Endothelial cell of umbilical vein (primary cell): ENCODE measurements around the gene KAT8. TPM values are rescaled to one million over a fixed set of nuclear protein-coding genes. Genes with fewer than 3 reads are reported as not detected.
A peak's percentile ranks its signal among the peaks of the same experiment; 100 is the strongest.
"Not testable (repeated sequence)": the region's sequence is repeated elsewhere in the genome, so short reads cannot be mapped to it uniquely, and the experiment has no call there.

Source experiments
- BruUV-seq: library from RNA; stranded (reverse); fragments of 400-500 nt; replicated peaks from 2 replicates; lab custom pipeline; 2021; lab: Mats Ljungman, UMichigan
- CTCF ChIA-PET: fragments of 300-600, 350-600 bp; sonication (Branson Sonifier 250); formaldehyde crosslinking; loops from one replicate; lab custom pipeline; 2021; ENCODE audit warnings: antibody characterized with exemption, inconsistent platforms; lab: Charles Lee
- POLR2A ChIA-PET: fragments of 300-600, 350-600 bp; sonication (Branson Sonifier 250); formaldehyde crosslinking; loops from one replicate; lab custom pipeline; 2021; ENCODE audit warnings: antibody characterized with exemption, inconsistent platforms; lab: Charles Lee
- DNase-seq: peaks from one replicate; pipeline ENCODE4 v3.0.0-alpha.2; 2011; ENCODE audit warnings: low read depth, low spot score
- FAIRE-seq: peaks from 2 replicates; lab custom pipeline; 2011; peaks lifted over from hg19 to GRCh38; lab: Jason Lieb, UNC
- H2AFZ ChIP-seq: 2 replicates; pipeline ENCODE4 v1.6.0; 2012; ENCODE audit warnings: low read depth, low read length, control low read depth, inconsistent platforms
- H3K27ac ChIP-seq: 2 replicates; pipeline ENCODE4 v1.5.1; 2011; ENCODE audit warnings: low read depth, mild to moderate bottlenecking, control low read depth, low read length, moderate library complexity; ENCODE audit not compliant: insufficient read depth
- H3K27me3 ChIP-seq, 2 experiments: 2 replicates each; pipeline versions ENCODE4 v1.6.0 to v1.6.1; 2011; ENCODE audit warnings: low read length in 2 of 2, mixed read lengths in 1 of 2; ENCODE audit not compliant: control insufficient read depth in 2 of 2, insufficient read depth in 2 of 2
- H3K36me3 ChIP-seq, 2 experiments: 2 replicates in 1 of 2; 3 replicates in 1 of 2; pipeline ENCODE4 v1.5.1; 2011; ENCODE audit warnings: low read length in 2 of 2, mild to moderate bottlenecking in 1 of 2, moderate library complexity in 1 of 2; ENCODE audit not compliant: control insufficient read depth in 2 of 2, insufficient read depth in 2 of 2; ENCODE audit errors: extremely low read depth in 1 of 2
- H3K4me1 ChIP-seq: 3 replicates; pipeline ENCODE4 v1.5.1; 2011; ENCODE audit warnings: mild to moderate bottlenecking, low read length; ENCODE audit not compliant: control insufficient read depth, insufficient read depth; ENCODE audit errors: extremely low read depth
- H3K4me2 ChIP-seq: 2 replicates; pipeline ENCODE4 v1.6.1; 2011; ENCODE audit warnings: low read length, control low read depth, mixed read lengths; ENCODE audit not compliant: insufficient read depth
- H3K4me3 ChIP-seq, 3 experiments: fragments of 200-600 bp in 1 of 3; sonication (generic), shearing (Covaris generic) in 1 of 3; replicated peaks in 1 of 3; 2 replicates each; pipeline ENCODE4 v1.5.1; 2011 to 2016; ENCODE audit warnings: control low read depth in 3 of 3, low read length in 3 of 3, mild to moderate bottlenecking in 2 of 3, inconsistent platforms in 1 of 3, low read depth in 1 of 3, moderate library complexity in 1 of 3; ENCODE audit not compliant: insufficient read depth in 1 of 3
- H3K79me2 ChIP-seq: 2 replicates; pipeline ENCODE4 v1.6.0; 2012; ENCODE audit warnings: low read length, inconsistent platforms; ENCODE audit not compliant: control insufficient read depth, insufficient read depth
- H3K9ac ChIP-seq: replicated peaks from 2 replicates; pipeline ENCODE3; 2011; ENCODE audit warnings: low read length, control low read depth; ENCODE audit not compliant: insufficient read depth; ENCODE audit errors: extremely low read depth
- H3K9me1 ChIP-seq: replicated peaks from 3 replicates; pipeline ENCODE4 v1.6.0; 2011; ENCODE audit warnings: mild to moderate bottlenecking, low read length; ENCODE audit not compliant: control insufficient read depth, insufficient read depth; ENCODE audit errors: extremely low read depth
- H3K9me3 ChIP-seq: replicated peaks from 2 replicates; pipeline ENCODE4 v1.5.1; 2012; ENCODE audit warnings: low read length, inconsistent platforms; ENCODE audit not compliant: control insufficient read depth, insufficient read depth
- H4K20me1 ChIP-seq: replicated peaks from 2 replicates; pipeline ENCODE3; 2011; ENCODE audit warnings: mild to moderate bottlenecking, low read length; ENCODE audit not compliant: control insufficient read depth, insufficient read depth; ENCODE audit errors: extremely low read depth
- CTCF ChIP-seq, 2 donors: IDR thresholded peaks; 1 replicate in 1 of 2; 2 replicates in 1 of 2; pipeline ENCODE4 v1.5.1; 2011; ENCODE audit warnings: low read length in 2 of 2, mild to moderate bottlenecking in 2 of 2, moderate library complexity in 2 of 2, control low read depth in 1 of 2, inconsistent platforms in 1 of 2, low read depth in 1 of 2; ENCODE audit not compliant: insufficient read depth in 1 of 2; ENCODE audit errors: extremely low read depth in 1 of 2
- FOS ChIP-seq: IDR thresholded peaks from 2 replicates; pipeline ENCODE4 v1.6.1; 2011; ENCODE audit warnings: mild to moderate bottlenecking, low read length, moderate library complexity, borderline replicate concordance; ENCODE audit not compliant: insufficient read depth
- GATA2 ChIP-seq: IDR thresholded peaks from 2 replicates; pipeline ENCODE4 v1.7.0; 2011; ENCODE audit warnings: low read depth, mild to moderate bottlenecking, moderate library complexity, mixed read lengths, low read length; ENCODE audit not compliant: insufficient read length, insufficient read depth
- POLR2A ChIP-seq: IDR thresholded peaks from 2 replicates; pipeline ENCODE4 v1.6.1; 2012; ENCODE audit warnings: low read depth, mild to moderate bottlenecking, control low read depth, low read length
- dilution Hi-C: fragments of 300-500 bp; cut with MboI; formaldehyde crosslinking; loops from one replicate; pipeline ENCODE4 v1.15.0; 2019; ENCODE audit warnings: low sequenced_read_pairs; ENCODE audit not compliant: extremely low pct_ligation_motif_present
- intact Hi-C: fragments of 100-400 bp; cut with micrococcal nuclease; formaldehyde crosslinking; loops from one replicate; pipeline ENCODE4 v1.10.0; 2022
- polyA plus RNA-seq, 4 experiments: library from polyadenylated mRNA; depleted of rRNA in 3 of 4; stranded (reverse) in 3 of 4; unstranded in 1 of 4; fragments of >200 nt; gene quantifications; 2 replicates each; pipeline versions ENCODE4 v1.2.1 to v1.2.3, GENCODE V29; 2011 to 2012; ENCODE audit warnings: missing spikeins in 1 of 4
- total RNA-seq: library from RNA; stranded (reverse); gene quantifications from 2 replicates; pipeline ENCODE4 v1.2.3, GENCODE V29; 2021
- TF ChIP-seq, protein P1 (sequence below): IDR thresholded peaks from 2 replicates; pipeline ENCODE4 v1.6.1; 2011; ENCODE audit not compliant: insufficient read depth, insufficient read length

Gene KAT8
- total and polyA plus RNA-seq, 2 donors (not counting 3 experiments of a cell fraction or from before 2014, with no cell fraction given), result 30.7 to 42.8 TPM

DNA sequence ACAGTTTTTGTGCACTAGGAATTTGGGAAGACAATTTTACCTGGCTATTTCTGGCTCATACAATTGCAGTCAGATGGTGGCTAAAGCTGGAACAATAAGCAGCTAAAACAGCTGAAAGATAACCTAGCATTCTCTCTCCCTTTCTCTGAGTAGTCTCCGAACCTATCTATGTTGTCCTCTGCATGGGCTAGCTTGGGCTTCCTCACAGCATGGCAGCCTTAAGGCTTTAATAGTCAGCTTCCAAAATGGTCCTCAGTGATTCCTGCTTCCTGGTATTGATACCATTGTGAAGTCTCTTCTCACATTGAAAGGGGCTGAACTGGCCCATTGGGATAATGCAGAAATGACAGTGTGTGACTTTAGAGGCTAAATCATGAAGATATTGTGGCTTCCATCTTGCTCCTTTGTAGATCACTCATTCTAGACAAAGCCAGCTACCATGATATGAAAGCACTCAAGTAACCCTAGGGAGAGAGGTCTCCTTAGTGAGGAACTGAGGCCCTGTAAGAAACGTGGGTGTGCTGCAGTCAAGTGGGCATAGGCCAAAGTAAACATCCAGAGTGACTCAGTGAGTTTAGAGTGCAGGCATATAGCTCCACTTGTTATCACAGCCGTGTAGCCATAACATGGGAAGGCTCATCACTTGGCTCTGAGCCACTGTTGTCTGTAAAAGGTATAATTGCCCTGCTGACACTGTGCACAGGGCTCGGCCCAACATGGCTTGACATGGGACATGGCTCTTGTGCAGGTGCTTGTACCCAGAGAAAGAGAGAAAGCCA is 17.4 kb upstream of the KAT8 start:
- ChIA-PET POLR2A (no interaction called here), CTCF (interaction anchor here (0.6 to 3.8 kb wide), 7 partner anchors 14 to 116 kb away, joined by 3 to 17 read pairs (median 3); partner anchors contain the start of gene HSD3B7)
- Histone ChIP-seq H3K9me1 (no peaks in the 10 kb centered on the region), H3K36me3 (no peaks in the 10 kb centered on the region), H3K9ac (no peak overlapping the region), H3K79me2 (no peaks in the 10 kb centered on the region), H3K4me1 (no peaks in the 10 kb centered on the region), H3K27ac (no peak overlapping the region), H3K4me3 (no peak overlapping the region), H2AFZ (no peak overlapping the region), H3K4me2 (no peak overlapping the region), H3K27me3 (no peaks in the 10 kb centered on the region), H3K9me3 (no peaks in the 10 kb centered on the region), H4K20me1 (no peaks in the 10 kb centered on the region)
- TF ChIP-seq GATA2 (no peak), FOS (peak; percentile 28), POLR2A (no peak), CTCF (IDR thresholded peaks at IDR 0.05; ENCODE audit: extremely low read depth in 1 of 2, insufficient read depth in 1 of 2, low read depth in 1 of 2, low read length in 2 of 2) (no peak)
- TF ChIP-seq, protein P1, sequence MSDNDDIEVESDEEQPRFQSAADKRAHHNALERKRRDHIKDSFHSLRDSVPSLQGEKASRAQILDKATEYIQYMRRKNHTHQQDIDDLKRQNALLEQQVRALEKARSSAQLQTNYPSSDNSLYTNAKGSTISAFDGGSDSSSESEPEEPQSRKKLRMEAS, result no peak
- dilution Hi-C loops, result no loop called here
- FAIRE-seq, result peak; percentile 47
- BruUV-seq, result no TSS peak
- intact Hi-C loops, result no loop called here
- DNase-seq, result peak; percentile 18

DNA sequence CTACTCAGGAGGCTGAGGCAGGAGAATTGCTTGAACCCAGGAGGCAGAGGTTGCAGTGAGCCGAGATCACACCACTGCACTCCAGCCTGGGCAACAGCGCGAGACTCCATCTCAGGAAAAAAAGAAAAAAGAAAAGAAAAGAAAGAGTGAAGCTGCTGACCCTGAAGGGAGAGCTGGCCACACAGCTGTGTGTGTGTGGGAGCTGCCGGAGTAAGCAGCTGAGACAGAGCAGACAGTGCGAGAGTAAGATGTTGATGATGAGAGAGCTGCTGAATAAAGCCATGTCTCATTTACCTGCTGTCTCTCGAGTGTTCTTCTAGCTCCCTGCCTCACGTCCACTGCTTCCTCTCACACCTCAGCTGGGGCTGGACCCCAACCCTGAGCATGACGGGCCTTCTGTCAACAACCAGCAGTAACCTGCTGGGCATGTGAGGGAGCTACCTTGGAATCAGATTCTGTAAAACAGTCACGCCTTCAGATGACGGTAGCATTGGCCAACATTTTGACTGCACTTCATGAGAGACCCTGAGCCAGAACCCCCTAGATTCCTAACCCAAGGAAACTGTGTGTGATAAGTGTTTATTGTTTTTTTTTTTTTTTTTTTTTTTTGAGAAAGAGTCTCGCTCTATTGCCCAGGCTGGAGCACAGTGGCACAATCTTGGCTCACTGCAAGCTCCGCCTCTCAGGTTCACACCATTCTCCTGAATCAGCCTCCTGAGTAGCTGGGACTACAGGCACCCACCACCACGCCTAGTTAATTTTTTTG is 16.4 kb upstream of the KAT8 start:
- POLR2A ChIA-PET, FAIRE-seq, H4K20me1 ChIP-seq, H2AFZ ChIP-seq, BruUV-seq, dilution Hi-C loops, H3K4me3 ChIP-seq, H3K27ac ChIP-seq, H3K4me2 ChIP-seq, H3K79me2 ChIP-seq, H3K9me1 ChIP-seq, intact Hi-C loops, H3K36me3 ChIP-seq, DNase-seq, H3K4me1 ChIP-seq, H3K9ac ChIP-seq, H3K27me3 ChIP-seq, H3K9me3 ChIP-seq: not testable (repeated sequence)
- CTCF ChIA-PET, result interaction anchor here (0.9 to 3.8 kb wide), 6 partner anchors 17 to 117 kb away, joined by 3 to 17 read pairs (median 4); partner anchors contain the start of genes HSD3B7 and KAT8
